ENCODE measurements around the gene PPP1R27. TPM values are rescaled to one million over a fixed set of nuclear protein-coding genes. Genes with fewer than 3 reads are reported as not detected.

PPP1R27 gene
- total RNA-seq, 2 experiments from 2014 or later, result not detected

DNA sequence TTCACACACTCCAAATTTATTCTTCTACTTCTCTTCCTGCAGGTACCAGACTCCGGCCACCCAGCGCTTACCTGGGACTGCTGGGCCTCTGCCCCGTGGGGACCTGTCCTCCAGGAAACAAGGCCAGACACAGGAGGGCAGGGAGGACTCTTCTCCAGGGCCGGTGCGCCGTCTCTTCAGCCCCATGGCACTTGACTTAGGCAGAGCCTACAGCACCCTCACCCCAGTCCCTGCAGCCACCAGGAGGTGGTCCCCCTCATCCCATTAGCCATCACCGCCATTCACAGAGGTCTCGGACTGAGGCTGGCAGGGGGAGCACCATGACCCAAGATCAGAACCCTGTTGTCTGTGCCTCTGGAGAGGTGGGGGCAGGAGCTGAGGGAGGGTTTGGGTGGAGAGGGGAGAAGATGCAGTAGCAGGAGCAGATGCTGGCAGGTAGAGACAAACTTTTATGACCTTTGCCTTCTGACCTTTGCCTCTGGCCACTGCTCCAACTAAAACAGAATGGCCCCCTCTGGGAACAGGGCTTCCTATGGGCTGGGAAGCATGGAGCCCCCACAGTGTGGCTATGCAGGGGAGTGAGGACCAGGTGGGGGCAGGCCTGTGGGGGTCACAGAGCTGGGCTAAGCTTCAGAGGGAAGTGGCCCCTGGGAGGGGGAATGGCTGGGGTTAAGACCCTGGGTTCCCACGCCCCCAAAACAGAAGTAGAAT is 32.6 kb downstream of the PPP1R27 start:
- CTCF ChIA-PET, result no interaction called here
- DNase-seq, result no peak
- Mint-ChIP-seq H3K4me3 (no peak overlapping the region), H3K27me3 (ENCODE audit: low read depth) (peaks cover 27% of the 10 kb centered on the region), H3K36me3 (ENCODE audit: low read depth) (no peaks in the 10 kb centered on the region), H3K9me3 (no peaks in the 10 kb centered on the region), H3K27ac (no peak overlapping the region), H3K4me1 (ENCODE audit: low read depth) (peaks cover 3% of the 10 kb centered on the region)
- intact Hi-C loops (cut with micrococcal nuclease), result no loop called here

DNA sequence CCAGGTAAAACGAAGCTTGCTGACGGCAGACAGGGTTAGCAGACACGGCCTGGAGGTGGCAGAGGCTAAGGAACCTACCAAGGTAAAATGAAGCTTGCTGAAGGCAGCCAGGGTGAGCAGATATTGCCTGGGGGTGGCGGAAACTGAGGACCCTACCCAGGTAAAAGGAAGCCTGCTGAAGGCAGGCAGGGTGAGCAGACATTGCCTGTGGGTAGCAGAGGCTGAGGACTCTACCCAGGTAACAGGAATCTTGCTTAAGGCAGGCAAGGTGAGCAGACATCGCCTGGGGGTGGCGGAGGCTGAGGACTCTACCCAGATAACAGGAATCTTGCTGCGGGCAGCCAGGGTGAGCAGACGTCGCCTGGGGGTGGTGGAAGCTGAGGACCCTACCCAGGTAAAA is 33.5 kb downstream of the PPP1R27 start:
- Mint-ChIP-seq H3K4me3 (no peak overlapping the region), H3K36me3 (ENCODE audit: low read depth) (no peaks in the 10 kb centered on the region), H3K4me1 (ENCODE audit: low read depth) (peaks cover 3% of the 10 kb centered on the region), H3K27me3 (ENCODE audit: low read depth) (peaks cover 25% of the 10 kb centered on the region), H3K27ac (no peak overlapping the region), H3K9me3 (no peaks in the 10 kb centered on the region)
- DNase-seq, result no peak
- CTCF ChIA-PET, result no interaction called here
- intact Hi-C loops (cut with micrococcal nuclease), result no loop called here

DNA sequence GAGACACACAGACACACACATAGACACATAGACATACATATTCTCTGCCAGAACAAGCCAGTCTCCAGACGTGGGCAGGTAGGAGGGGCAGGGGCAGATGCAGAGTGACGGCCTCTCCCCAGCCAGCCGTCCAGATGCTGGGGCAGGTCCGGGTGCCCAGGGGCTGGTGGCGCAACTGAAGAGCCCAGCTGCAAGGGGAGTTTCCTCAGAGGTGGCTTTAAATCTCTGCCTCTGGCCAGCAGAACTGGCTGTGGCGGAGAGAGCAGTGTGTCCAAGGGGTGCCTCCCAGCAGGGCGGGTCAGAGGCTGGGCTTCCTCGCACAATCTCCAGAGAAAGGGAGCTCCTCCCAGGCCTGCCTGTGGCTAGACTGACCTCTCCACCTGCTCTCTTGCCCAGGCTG is 40.3 kb downstream of the PPP1R27 start:
- H3K36me3 Mint-ChIP-seq (ENCODE audit: low read depth), result no peaks in the 10 kb centered on the region
- H3K4me3 Mint-ChIP-seq, result no peak overlapping the region
- no peak for DNase-seq
- H3K27ac Mint-ChIP-seq, result no peak overlapping the region
- CTCF ChIA-PET, result no interaction called here
- intact Hi-C loops (cut with micrococcal nuclease), result no loop called here
- no peaks in the 10 kb centered on the region for H3K4me1 Mint-ChIP-seq (ENCODE audit: low read depth)
- no peaks in the 10 kb centered on the region for H3K9me3 Mint-ChIP-seq
- no peaks in the 10 kb centered on the region for H3K27me3 Mint-ChIP-seq (ENCODE audit: low read depth)

DNA sequence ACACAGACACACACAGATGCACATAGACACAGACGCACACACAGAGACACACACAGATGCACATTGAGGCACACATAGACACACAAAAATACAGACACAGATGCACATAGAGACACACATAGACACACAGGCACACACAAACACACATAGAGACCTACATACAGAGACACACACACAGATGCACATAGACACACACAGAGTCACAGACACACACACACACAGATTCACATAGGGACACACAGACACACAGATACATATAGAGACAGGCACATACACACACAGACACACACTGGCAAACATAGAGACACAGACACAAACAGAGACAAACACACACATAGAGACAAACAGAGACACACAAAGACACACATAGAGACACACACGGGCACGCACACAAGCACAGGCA is 40.8 kb downstream of the PPP1R27 start:
- H3K9me3 Mint-ChIP-seq, result no peaks in the 10 kb centered on the region
- DNase-seq, result no peak

DNA sequence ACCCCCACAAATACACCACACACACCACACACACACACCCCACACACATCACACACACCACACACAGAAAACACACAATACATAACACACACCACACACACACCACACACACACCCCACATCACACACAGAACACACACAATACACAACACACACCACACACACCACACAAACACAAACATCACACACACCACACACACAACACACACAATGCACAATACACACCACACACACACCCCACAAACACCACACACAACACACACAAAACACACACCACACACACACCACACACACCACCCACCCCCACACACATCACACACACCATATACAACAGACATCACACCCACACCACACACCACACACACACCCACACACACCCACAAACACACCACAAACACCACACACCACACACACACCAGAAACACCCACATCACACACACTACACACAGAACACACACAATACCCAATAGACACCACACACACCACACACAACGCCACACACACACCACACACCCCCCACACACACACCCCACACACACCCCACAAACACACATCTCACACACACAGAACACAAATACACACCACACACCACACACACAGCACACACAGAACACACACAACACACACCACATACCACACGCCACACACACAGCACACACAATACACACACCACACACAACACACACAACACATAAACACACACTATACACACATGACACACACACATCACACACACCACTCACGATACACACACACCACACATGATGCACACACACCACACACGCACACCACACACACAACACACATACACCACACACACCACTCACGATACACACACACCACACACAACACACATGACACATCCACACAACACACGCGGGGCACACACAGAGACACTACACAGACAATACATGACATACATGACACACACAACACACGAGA is 41.9 kb downstream of the PPP1R27 start:
- Mint-ChIP-seq H3K36me3 (ENCODE audit: low read depth) (no peaks in the 10 kb centered on the region), H3K4me3 (no peak overlapping the region), H3K27ac (no peak overlapping the region), H3K27me3 (ENCODE audit: low read depth) (no peaks in the 10 kb centered on the region), H3K9me3 (no peaks in the 10 kb centered on the region), H3K4me1 (ENCODE audit: low read depth) (no peaks in the 10 kb centered on the region)
- CTCF ChIA-PET, result no interaction called here
- DNase-seq, result no peak
- intact Hi-C loops (cut with micrococcal nuclease), result no loop called here

More for the DNA sequence above, 40.8 kb downstream of the PPP1R27 start:
- CTCF ChIA-PET, result no interaction called here
- intact Hi-C loops (cut with micrococcal nuclease), result no loop called here
- H3K27me3 Mint-ChIP-seq (ENCODE audit: low read depth), result no peaks in the 10 kb centered on the region
- no peaks in the 10 kb centered on the region for H3K36me3 Mint-ChIP-seq (ENCODE audit: low read depth)
- no peak overlapping the region for H3K27ac Mint-ChIP-seq
- no peak overlapping the region for H3K4me3 Mint-ChIP-seq
- H3K4me1 Mint-ChIP-seq (ENCODE audit: low read depth), result no peaks in the 10 kb centered on the region

Other genes with a start within 250 kb of the PPP1R27 start
- 10 to 100 TPM; 67.0 to 68.6 TPM for gene NPLOC4, start 197.9 kb downstream of the PPP1R27 start, total RNA-seq
- gene TSPAN10, start 197.9 kb downstream of the PPP1R27 start, total RNA-seq, result under 1 TPM in 1 of 2 experiments, not detected in 1; 0.12 TPM
- under 1 TPM; 0.83 to 0.89 TPM for gene PDE6G, start 178.5 kb downstream of the PPP1R27 start, total RNA-seq
- 10 to 100 TPM; 41.9 to 44.1 TPM for gene OXLD1, start 168.4 kb downstream of the PPP1R27 start, total RNA-seq
- 10 to 100 TPM; 30.8 to 32.3 TPM for gene CCDC137, start 168.3 kb downstream of the PPP1R27 start, total RNA-seq
- 10 to 100 TPM; 13.8 to 14.1 TPM for gene ARL16, start 151.3 kb downstream of the PPP1R27 start, total RNA-seq
- gene HGS, start 151.0 kb downstream of the PPP1R27 start, total RNA-seq, result 100 to 1,000 TPM in 1 of 2 experiments, 10 to 100 TPM in 1; 87.1 to 109 TPM
- 100 to 1,000 TPM in 1 of 2 experiments, 10 to 100 TPM in 1; 97.7 to 102 TPM for gene MRPL12, start 131.7 kb downstream of the PPP1R27 start, total RNA-seq
- 10 to 100 TPM; 16.9 to 18.0 TPM for gene SLC25A10, start 122.8 kb downstream of the PPP1R27 start, total RNA-seq
- gene GCGR, start 30.9 kb downstream of the PPP1R27 start, total RNA-seq, result not detected
- 10 to 100 TPM; 53.7 to 55.6 TPM for gene MCRIP1, start 1.8 kb downstream of the PPP1R27 start, total RNA-seq
- gene P4HB, start 25.5 kb upstream of the PPP1R27 start, total RNA-seq, result 100 to 1,000 TPM; 273 to 276 TPM
- gene ARHGDIA, start 36.3 kb upstream of the PPP1R27 start, total RNA-seq, result 100 to 1,000 TPM; 355 to 389 TPM
- gene ALYREF, start 56.5 kb upstream of the PPP1R27 start, total RNA-seq, result 100 to 1,000 TPM; 213 to 217 TPM
- 100 to 1,000 TPM; 171 to 182 TPM for gene ANAPC11, start 56.7 kb upstream of the PPP1R27 start, total RNA-seq
- gene NPB, start 67.2 kb upstream of the PPP1R27 start, total RNA-seq, result under 1 TPM; 0.12 to 0.19 TPM
- 10 to 100 TPM; 15.9 to 16.6 TPM for gene PCYT2, start 76.3 kb upstream of the PPP1R27 start, total RNA-seq
- gene SIRT7, start 83.1 kb upstream of the PPP1R27 start, total RNA-seq, result 10 to 100 TPM; 18.8 to 22.1 TPM
- 10 to 100 TPM; 13.5 to 14.8 TPM for gene MAFG, start 92.7 kb upstream of the PPP1R27 start, total RNA-seq
- gene PYCR1, start 102.2 kb upstream of the PPP1R27 start, total RNA-seq, result 100 to 1,000 TPM; 121 to 130 TPM
- not detected for gene MYADML2, start 112.2 kb upstream of the PPP1R27 start, total RNA-seq
- under 1 TPM; 0.35 to 0.38 TPM for gene NOTUM, start 126.1 kb upstream of the PPP1R27 start, total RNA-seq
- gene ASPSCR1, start 142.6 kb upstream of the PPP1R27 start, total RNA-seq, result 10 to 100 TPM; 33.6 to 34.8 TPM
- gene CENPX, start 187.8 kb upstream of the PPP1R27 start, total RNA-seq, result 10 to 100 TPM; 55.8 to 57.8 TPM
- 10 to 100 TPM; 12.0 to 12.5 TPM for gene LRRC45, start 188.3 kb upstream of the PPP1R27 start, total RNA-seq
- gene RAC3, start 196.6 kb upstream of the PPP1R27 start, total RNA-seq, result 1 to 10 TPM; 4.5 to 4.8 TPM
- 100 to 1,000 TPM; 139 to 146 TPM for gene DCXR, start 202.6 kb upstream of the PPP1R27 start, total RNA-seq
- gene RFNG, start 216.8 kb upstream of the PPP1R27 start, total RNA-seq, result 10 to 100 TPM; 17.6 to 18.0 TPM
- 10 to 100 TPM; 91.0 to 91.3 TPM for gene GPS1, start 216.8 kb upstream of the PPP1R27 start, total RNA-seq
- gene DUS1L, start 230.8 kb upstream of the PPP1R27 start, total RNA-seq, result 100 to 1,000 TPM; 132 to 133 TPM

Data from activated naive CD4-positive, alpha-beta T cell treated with anti-CD3 and anti-CD28 coated beads for 36 hours (primary cell).